K562 (cell line): ENCODE measurements around the gene EOLA1. TPM values are rescaled to one million over a fixed set of nuclear protein-coding genes. Genes with fewer than 3 reads are reported as not detected.

Source experiments
- CEBPB ChIP-seq: fragments of 450-650 bp; IDR thresholded peaks from 2 replicates; pipeline ENCODE4 v1.6.1; 2016; ENCODE audit warnings: missing genetic modification characterization, missing compliant biosample characterization
- CTCFL ChIP-seq: IDR thresholded peaks from 2 replicates; pipeline ENCODE4 v1.6.1; 2011; ENCODE audit warnings: borderline replicate concordance, low read depth, mild to moderate bottlenecking, moderate library complexity, low read length; ENCODE audit not compliant: insufficient read depth, poor library complexity, severe bottlenecking
- EP400 ChIP-seq: fragments of 450-650 bp; IDR thresholded peaks from 2 replicates; pipeline ENCODE4 v1.6.1; 2017; ENCODE audit warnings: antibody characterized with exemption, mild to moderate bottlenecking, moderate library complexity
- FOXJ3 ChIP-seq: sonication (generic); formaldehyde crosslinking; IDR thresholded peaks from 2 replicates; pipeline ENCODE4 v1.4.0; 2020; ENCODE audit warnings: mild to moderate bottlenecking, missing genetic modification reagents
- GTF3C2 ChIP-seq: IDR thresholded peaks from 3 replicates; pipeline ENCODE4 v1.6.1; 2011; ENCODE audit warnings: borderline replicate concordance, mild to moderate bottlenecking, moderate library complexity; ENCODE audit not compliant: insufficient read length; ENCODE audit errors: extremely low read depth
- KAT8 ChIP-seq: fragments of 450-650 bp; IDR thresholded peaks from 2 replicates; pipeline ENCODE4 v1.6.1; 2016; ENCODE audit warnings: low read depth, mild to moderate bottlenecking
- NONO ChIP-seq, 2 experiments: fragments of 200-400 bp in 1 of 2; fragments of 450-650 bp in 1 of 2; formaldehyde crosslinking in 1 of 2; IDR thresholded peaks; 2 replicates each; pipeline ENCODE4 v1.6.1; 2017; ENCODE audit warnings: low read depth in 2 of 2, mild to moderate bottlenecking in 2 of 2, moderate library complexity in 2 of 2, low read length in 1 of 2
- PHF8 ChIP-seq: fragments of 200-600 bp; sonication (generic); IDR thresholded peaks from 2 replicates; pipeline ENCODE4 v1.6.1; 2012; ENCODE audit warnings: mixed run types, mild to moderate bottlenecking, inconsistent platforms, low read length, moderate library complexity, borderline replicate concordance
- PTBP1 ChIP-seq: fragments of 200-400 bp; formaldehyde crosslinking; IDR thresholded peaks from 2 replicates; pipeline ENCODE4 v1.6.1; 2017; ENCODE audit warnings: low read depth, low read length
- SMARCE1 ChIP-seq: fragments of 450-650 bp; IDR thresholded peaks from 2 replicates; pipeline ENCODE4 v1.7.1; 2016; ENCODE audit warnings: mild to moderate bottlenecking
- SMC3 ChIP-seq: conservative IDR thresholded peaks from 2 replicates; pipeline ENCODE4 v1.6.1; 2011; ENCODE audit warnings: low read depth, low read length, improper control_type of control experiment; ENCODE audit not compliant: insufficient read depth
- U2AF1 ChIP-seq: fragments of 200-400 bp; formaldehyde crosslinking; optimal IDR thresholded peaks from 2 replicates; pipeline ENCODE3; 2017; ENCODE audit warnings: mild to moderate bottlenecking, low read depth, low read length, moderate library complexity
- USF1 ChIP-seq: sonication (generic); formaldehyde crosslinking; IDR thresholded peaks from 2 replicates; pipeline ENCODE4 v1.9.0; 2022; ENCODE audit warnings: mild to moderate bottlenecking, missing genetic modification reagents
- XRCC5 ChIP-seq: fragments of 200-400 bp; formaldehyde crosslinking; IDR thresholded peaks from 2 replicates; pipeline ENCODE4 v1.6.1; 2017; ENCODE audit warnings: low read depth, mild to moderate bottlenecking, low read length
- ZFPM2 ChIP-seq: fragments of 250-450 bp; sonication (Bioruptor Pico); IDR thresholded peaks from 2 replicates; pipeline ENCODE4 v1.5.1; 2022; ENCODE audit warnings: mild to moderate bottlenecking
- ZNF263 ChIP-seq: sonication (generic); formaldehyde crosslinking; IDR thresholded peaks from 2 replicates; pipeline ENCODE4 v1.8.0; 2022; ENCODE audit warnings: mild to moderate bottlenecking, missing genetic modification reagents, borderline replicate concordance
- ZNF282 ChIP-seq: sonication (generic); formaldehyde crosslinking; IDR thresholded peaks from 2 replicates; pipeline ENCODE4 v1.8.1; 2023; ENCODE audit warnings: missing genetic modification reagents
- ZNF561 ChIP-seq: fragments of 450-650 bp; formaldehyde crosslinking; conservative IDR thresholded peaks from 2 replicates; pipeline ENCODE4 v1.4.0; 2020; ENCODE audit warnings: mild to moderate bottlenecking, moderate library complexity
- ZNF717 ChIP-seq: fragments of 250-450 bp; sonication (Bioruptor Pico); IDR thresholded peaks from 2 replicates; pipeline ENCODE4 v1.5.0; 2021
- polyA plus RNA-seq, 8 experiments: library from polyadenylated mRNA; depleted of rRNA in 4 of 8; stranded (reverse) in 5 of 8; unstranded in 3 of 8; fragments of >200 nt; fragmentation: Nextera tagmentation in 2 of 8; fragmentation: Illumina TruSeq in 1 of 8; extraction: Ambion mirVana in 2 of 8; extraction: Trizol in 1 of 8; gene quantifications; 2 replicates each; pipeline versions ENCODE4 v1.2.1 to v1.2.3, GENCODE V29; 2011 to 2014; ENCODE audit warnings: inconsistent platforms in 1 of 8, missing spikeins in 1 of 8
- total RNA-seq, 7 experiments: library from RNA; depleted of rRNA in 6 of 7; stranded (reverse); fragments of >200 nt in 6 of 7; fragmentation: Illumina TruSeq in 2 of 7; extraction: Trizol in 2 of 7; gene quantifications; 2 replicates each; pipeline versions ENCODE4 v1.2.1 to v1.2.3, GENCODE V29; 2011 to 2021; ENCODE audit warnings: low replicate concordance in 1 of 7
- TF ChIP-seq, protein P1 (sequence below): fragments of 450-650 bp; IDR thresholded peaks from 2 replicates; pipeline ENCODE4 v1.6.1; 2014; ENCODE audit warnings: low read depth, mild to moderate bottlenecking, moderate library complexity, borderline replicate concordance
- TF ChIP-seq, protein P2 (sequence below): IDR thresholded peaks from 2 replicates; pipeline ENCODE4 v1.6.1; 2014; ENCODE audit warnings: antibody characterized with exemption

EOLA1 gene
- total and polyA plus RNA-seq, 9 of the 15 experiments (the other 6 are each of a cell fraction or from before 2014, with no cell fraction given) = 6.3 to 32.9 (median 18.2) TPM

DNA sequence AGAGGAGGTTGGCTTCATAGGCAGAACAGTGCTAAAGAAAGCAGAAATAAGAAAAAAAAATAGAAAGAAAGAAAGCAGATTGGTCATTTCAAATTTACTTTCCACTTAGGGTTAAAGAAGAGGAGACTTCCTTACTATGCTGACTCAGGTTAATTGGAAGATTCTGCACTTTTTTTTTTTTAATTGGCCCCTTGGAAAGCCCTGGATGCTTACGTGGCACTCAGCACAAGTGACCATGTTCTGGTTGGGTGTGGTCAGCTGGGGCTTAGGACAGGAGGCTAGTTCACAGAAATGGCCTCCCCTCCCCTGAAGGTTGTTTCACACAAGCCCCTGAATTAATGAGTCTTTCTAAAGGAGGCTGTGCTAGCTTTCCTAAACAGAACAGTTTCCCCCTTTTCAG, 31.9 kb downstream of the EOLA1 start (continued):
- no peak for TF ChIP-seq PTBP1
- TF ChIP-seq ZFPM2 (CRISPR knock-in tag) = no peak
- no peak for TF ChIP-seq USF1 (CRISPR knock-in tag)
- TF ChIP-seq KAT8 = no peak
- TF ChIP-seq, protein P1, sequence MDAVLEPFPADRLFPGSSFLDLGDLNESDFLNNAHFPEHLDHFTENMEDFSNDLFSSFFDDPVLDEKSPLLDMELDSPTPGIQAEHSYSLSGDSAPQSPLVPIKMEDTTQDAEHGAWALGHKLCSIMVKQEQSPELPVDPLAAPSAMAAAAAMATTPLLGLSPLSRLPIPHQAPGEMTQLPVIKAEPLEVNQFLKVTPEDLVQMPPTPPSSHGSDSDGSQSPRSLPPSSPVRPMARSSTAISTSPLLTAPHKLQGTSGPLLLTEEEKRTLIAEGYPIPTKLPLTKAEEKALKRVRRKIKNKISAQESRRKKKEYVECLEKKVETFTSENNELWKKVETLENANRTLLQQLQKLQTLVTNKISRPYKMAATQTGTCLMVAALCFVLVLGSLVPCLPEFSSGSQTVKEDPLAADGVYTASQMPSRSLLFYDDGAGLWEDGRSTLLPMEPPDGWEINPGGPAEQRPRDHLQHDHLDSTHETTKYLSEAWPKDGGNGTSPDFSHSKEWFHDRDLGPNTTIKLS = peak; percentile 83; the same call in 1 of the 2 replicates
- no peak for TF ChIP-seq GTF3C2
- TF ChIP-seq CTCFL = no peak
- no peak for TF ChIP-seq SMARCE1
- TF ChIP-seq NONO (IDR thresholded peaks at IDR 0.05; ENCODE audit: low read depth in 2 of 2, low read length in 1 of 2) = no peak
- no peak for TF ChIP-seq U2AF1
- TF ChIP-seq CEBPB (tag) = no peak
- no peak for TF ChIP-seq FOXJ3 (CRISPR knock-in tag)
- TF ChIP-seq ZNF282 (CRISPR knock-in tag) = no peak
- no peak for TF ChIP-seq ZNF561 (CRISPR knock-in tag)
- TF ChIP-seq ZNF263 (CRISPR knock-in tag) = no peak
- no peak for TF ChIP-seq SMC3
- TF ChIP-seq XRCC5 = no peak
- TF ChIP-seq EP400 = peak; percentile 27; the same call in 1 of the 2 replicates
- no peak for TF ChIP-seq ZNF717 (CRISPR knock-in tag)
- TF ChIP-seq, protein P2, sequence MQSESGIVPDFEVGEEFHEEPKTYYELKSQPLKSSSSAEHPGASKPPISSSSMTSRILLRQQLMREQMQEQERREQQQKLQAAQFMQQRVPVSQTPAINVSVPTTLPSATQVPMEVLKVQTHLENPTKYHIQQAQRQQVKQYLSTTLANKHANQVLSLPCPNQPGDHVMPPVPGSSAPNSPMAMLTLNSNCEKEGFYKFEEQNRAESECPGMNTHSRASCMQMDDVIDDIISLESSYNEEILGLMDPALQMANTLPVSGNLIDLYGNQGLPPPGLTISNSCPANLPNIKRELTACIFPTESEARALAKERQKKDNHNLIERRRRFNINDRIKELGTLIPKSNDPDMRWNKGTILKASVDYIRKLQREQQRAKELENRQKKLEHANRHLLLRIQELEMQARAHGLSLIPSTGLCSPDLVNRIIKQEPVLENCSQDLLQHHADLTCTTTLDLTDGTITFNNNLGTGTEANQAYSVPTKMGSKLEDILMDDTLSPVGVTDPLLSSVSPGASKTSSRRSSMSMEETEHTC = no peak
- no peak for TF ChIP-seq PHF8
